ENCODE data around the gene CCM2.

The CCM2 gene

GRCh38 chr7:45000093-45001032 is at the start of gene CCM2:
Gene CCM2, plus strand, starts transcription at chr7:45000201. Its CDS starts 133 bp downstream, at chr7:45000334.
- DNase-seq = no peak

DNA sequence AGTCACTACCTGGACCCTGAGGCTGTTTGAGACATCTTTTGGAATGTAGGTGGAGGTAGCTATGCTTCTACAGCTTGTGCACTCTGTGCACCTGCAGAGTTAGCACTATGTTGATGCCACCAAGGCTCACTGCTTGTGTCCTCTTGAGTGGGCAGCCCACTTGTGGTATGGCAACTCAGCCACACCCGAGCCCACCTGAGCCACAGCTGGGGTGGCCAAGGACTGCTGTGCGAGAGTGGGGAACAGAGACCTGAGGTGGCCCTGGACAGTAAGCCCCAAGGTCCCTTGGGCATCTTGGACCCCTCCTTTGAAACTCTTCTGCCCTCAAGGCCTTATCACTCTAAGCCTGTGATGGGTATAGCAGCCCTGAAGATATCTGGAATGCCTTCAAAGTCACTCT is 46.8 kb upstream of the CCM2 start:
- DNase-seq = no peak

DNA sequence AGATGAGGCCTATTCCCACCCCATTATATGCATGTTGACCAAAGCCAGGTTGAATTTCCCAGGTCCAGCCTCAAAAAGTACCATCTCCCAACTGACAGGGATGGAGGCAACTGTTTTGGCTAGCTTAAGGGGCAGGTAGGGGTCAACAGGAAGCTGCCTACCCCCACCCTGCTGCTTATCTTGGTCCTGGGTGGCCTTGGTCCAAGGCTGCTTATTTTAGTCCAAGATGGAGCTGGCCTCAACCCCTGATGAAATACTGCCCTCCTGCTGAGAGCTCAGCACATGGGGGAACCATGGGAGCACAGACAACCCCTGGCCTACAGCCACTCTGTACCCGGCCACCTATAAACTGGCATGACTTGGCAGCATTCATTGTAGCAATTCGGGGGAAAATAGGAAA is 44.3 kb upstream of the CCM2 start:
- DNase-seq = no peak

GRCh38 chr7:44956157-44956766 is 43.7 kb upstream of the CCM2 start:
- DNase-seq = no peak

DNA sequence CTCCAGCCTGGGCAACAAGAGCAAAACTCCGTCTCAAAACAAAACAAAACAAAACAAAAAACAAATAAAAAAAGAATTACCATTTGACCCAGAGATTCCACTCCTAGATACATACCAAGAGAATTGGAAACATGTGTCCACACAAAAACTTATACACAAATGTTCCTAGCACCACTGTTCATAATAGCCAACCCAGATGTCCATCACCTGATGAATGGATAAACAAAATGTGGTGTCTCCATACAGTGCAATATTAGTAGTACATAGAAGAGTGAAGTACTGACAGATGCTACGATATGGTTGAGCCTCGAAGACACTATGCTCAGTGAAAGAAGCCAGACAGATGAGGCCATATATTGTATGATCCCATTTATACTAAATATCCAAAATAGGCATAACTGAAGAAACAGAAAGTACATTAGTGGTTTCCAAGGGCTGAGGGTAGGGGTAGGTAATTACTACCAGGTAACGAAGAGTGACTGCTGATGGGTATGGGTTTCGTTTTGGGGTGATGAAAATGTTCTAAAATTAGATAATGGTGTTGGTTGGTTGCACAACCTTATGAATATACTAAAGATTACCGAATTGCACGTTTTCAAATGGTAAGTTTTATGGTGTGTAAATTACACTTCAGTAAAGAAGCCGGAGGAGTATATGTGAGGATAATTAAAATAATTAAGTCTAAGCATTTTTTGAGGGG is 41.2 kb upstream of the CCM2 start:
- DNase-seq = no peak

DNA sequence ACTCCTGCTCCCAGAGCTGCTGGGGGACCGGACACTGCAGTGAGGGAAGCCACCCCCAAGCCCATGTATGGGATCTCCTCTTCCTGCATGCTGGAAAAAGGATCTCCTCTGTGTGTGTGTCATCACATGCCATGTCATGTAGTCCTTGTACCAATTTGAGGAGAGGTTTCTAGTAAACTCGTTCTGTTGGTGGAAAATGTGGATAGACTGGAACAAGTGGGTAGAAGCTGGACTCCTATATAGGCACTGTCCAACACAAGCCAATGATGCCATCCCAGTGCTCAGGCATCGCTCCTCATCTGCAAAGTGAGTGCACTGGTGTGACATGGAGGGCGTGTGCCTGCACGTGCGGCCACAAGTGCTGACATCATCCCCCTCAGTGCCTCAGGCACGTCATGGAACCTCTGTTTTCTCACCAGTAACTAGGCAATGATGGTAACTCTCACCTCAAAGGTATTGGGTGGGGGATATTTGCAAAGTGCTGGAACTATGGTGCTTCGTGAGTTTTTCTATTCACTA is 40.5 kb upstream of the CCM2 start:
- peak; percentile 74 for DNase-seq

DNA sequence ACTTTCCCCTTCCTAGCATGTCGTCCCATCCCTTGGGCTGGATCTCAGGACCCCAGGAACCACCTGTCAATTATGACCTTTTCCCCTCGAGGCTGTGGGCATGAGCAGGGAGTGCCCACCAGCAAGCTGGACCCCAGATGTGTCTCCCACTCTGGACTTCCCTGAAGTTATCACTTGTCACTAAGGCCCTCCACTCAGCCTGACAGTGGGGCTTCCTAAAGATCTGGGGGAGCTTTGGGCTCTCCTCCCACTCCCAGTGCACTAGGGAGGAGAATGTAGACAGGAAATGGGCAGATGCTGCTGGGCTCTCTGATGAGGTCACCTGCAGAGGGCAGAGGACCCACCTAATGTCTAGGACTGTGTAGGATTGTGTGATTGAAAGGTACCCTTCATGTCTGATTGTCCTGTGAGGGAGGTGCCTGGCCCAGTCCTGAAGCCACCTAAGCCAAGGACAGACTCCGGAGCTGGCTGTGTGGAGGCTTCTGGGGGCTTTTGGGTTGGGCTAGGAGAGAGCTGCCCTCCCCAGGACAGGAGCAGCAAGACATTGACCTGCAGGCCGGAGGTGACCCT is 39.9 kb upstream of the CCM2 start:
- no peak for DNase-seq

- DNase-seq = no peak
Measured at GRCh38 chr7:44961844-44962482, 38.0 kb upstream of the CCM2 start.

DNA sequence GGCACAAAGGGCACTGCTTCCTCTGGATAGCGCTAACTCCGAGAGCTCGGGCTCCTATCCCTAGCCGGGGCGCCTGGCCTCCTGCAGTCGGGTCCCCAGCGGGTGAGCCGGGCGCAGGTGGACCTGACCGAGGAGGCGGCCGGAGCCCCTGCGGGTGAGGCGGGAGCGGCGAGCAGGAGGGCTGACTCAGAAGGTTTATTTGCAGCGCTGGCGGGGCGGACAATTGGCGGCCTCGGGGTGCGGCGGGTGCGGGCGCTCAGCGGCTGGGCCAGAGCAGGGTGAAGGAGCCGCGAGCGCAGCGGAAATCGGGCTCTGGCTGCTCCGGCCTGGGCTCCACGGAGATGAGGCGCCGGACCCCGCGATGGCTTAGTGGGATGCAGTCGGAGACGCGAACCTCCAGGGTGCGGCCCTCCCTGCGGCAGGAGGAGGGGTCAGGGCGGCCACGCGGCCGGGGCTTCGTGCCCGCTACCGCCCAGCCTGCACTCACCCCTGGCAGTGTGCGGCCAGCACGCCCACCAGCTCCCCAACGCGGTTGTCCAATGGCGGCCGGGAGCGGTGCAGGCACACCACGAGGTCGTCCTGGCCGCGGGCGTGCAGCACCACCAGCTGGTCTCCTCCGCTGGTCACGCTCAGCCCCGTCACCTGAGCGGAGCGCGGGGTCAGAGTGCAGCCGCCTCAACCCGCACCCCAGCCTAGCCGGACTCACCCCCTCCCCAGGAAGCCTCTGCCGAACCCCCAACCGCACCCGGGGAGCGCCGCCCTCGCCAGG is 37.3 kb upstream of the CCM2 start:
- DNase-seq = no peak

GRCh38 chr7:44963364-44964290 is 36.4 kb upstream of the CCM2 start:
- no peak for DNase-seq

DNA sequence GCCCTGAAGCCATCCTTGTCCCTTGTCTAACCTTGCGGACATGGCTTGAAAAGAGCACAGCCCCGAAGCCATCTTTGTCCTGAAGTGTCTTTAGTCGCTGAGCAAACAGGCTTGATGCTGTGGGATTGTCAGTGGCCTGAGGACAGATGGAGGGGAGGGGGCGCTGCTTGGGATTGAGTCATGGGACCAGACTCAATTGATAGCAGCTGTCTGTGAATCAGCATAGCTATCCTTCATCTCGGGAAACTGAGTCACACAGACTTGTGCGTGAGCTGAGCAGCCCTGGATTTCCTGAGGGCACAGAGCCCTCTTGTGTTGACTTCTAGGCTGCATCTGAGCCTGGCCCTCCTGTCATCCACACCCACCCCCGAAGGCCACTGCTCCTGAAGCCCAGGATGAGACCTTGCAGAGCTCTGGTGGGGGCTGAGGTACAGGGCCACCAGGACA is 35.6 kb upstream of the CCM2 start:
- no peak for DNase-seq

DNA sequence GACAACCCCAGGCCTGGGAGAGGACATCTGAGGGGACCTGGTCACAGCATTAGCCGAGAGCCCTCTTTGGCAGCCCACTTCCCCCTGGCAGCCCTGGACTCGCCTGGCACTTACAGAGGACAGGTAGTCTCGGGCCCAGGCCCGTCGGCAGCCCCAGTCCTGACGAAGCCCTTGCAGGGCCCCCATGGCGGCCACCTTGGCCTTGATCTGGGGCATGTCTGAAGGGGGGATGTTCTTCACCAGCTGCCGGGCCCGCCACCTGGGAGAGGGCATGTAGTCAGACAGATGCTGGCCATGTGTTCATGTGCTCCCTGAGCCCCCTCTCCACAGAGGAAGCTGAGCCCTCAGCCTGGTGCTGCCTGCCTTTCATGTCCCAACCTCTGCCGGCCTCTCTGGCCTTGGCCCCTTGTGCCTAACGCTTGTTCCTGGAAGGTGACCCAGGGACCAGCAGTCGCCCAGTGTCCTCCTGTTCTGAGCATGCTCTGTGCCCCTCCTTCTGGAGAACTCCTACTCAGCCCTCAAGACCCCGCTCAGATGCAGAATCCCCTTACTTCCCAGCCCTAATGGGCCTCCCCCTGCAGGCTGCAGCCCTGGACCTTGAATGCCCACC is 35.1 kb upstream of the CCM2 start:
- DNase-seq = no peak

DNA sequence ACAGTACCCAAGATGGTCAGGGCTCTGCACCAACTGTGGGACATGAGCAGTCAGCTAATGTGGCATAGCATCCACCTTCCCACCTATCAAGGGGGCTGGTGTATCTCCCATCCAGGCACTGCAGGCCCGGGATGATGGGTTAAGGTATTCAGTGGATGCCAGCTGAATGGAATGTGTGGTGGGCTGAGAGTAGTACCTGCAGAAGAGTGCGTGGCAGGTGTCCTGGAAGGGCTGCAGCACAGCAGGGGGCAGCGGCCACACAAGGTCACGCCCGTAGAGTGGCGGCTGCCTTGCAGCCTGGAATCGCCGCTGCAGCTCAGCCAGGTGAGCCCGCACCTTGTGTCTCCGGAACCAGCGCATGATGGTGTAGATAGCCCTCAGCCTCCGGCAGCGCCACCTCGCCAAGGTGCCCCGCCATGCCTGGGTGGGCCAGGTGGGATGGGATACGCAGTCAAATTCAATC is 34.5 kb upstream of the CCM2 start:
- no peak for DNase-seq

- DNase-seq = no peak
Measured at GRCh38 chr7:44965937-44966730, 33.9 kb upstream of the CCM2 start.

- no peak for DNase-seq
Measured at GRCh38 chr7:44966731-44967538, 33.1 kb upstream of the CCM2 start.

DNA sequence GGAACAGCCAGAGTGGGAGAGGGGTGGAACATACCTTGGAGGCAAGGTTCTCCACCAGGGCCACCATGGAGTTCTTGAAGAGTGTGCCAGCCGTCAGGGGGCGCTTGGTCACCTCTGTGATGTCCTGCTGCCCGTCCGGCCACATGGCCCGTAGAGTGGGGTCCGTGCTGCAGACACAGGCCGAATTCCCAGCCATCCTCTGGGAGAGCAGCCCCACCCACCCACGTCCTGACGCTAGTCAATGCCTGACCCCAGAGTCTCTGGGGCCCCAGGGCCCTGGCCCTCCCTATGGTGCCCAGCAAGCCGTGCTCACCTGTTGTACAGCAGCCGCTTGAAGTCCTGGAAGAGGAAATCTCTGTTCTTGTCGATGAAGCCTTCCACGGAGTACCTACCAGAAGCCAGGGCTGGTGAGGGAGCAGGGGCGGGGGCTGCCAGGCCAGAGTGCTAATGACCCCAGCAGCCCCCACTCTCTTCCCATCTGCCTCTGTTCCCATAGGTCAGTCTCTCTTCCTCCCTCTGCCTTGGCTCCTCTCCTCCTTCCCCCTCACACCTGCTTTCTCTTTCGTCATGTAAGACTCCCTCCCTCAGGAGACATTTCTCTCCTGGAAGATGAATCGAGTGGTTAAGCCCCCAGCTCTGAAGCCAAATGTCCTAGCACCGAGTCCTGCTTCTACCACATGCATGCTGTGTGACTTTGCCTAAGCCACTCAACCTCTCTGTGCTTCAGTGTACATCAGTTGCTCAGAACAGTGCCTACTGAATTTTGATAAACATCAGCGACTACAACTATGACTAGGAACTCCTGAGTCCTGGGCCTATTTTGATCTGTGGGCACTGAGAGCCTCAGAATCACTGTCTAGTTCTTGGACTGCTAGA is 32.2 kb upstream of the CCM2 start:
- no peak for DNase-seq

DNA sequence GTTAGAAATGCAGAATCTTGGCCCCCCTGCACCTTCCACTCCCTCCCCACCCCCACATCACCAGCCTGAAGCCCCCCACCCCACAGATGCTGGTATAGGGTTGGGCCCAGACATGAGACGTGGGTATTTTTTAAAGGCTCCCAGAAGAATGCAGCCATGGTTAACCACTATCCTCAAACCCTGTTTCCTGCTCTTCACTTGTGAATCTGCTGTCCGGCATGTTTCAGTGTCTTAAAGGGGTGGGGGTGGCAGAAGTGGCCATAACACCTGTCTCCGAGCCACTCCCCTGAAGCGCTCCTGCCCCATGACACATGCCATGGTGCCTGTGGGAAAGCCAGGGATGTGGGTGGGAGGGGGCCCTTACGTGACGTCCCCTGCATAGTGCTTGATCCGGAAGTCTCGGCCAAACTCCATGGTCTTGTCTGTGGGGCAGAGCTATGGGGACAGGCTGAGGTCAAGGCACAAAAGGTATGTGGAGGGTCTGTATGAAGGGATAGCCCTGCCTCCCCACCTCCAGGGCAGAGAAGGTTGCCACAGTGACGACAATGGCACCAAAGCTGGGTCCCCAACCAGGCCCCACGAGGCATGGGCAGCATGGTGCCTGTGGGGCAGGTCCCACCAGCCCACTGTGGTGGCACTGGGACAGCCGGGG is 30.8 kb upstream of the CCM2 start:
- no peak for DNase-seq

Data from CD4-positive, alpha-beta T cell treated with Interferon gamma for 1 hour (primary cell).